Stimulated activated naive CD8-positive, alpha-beta T cell treated with anti-CD3 and anti-CD28 coated beads, Interleukin-15, amount 100 ng/mL, for 72 hours (primary cell): ENCODE results near the gene MBD4.
A peak's percentile ranks its signal among the peaks of the same experiment; 100 is the strongest.
"Not testable (repeated sequence)": the region's sequence is repeated elsewhere in the genome, so short reads cannot be mapped to it uniquely, and the experiment has no call there.

Experiments
- ATAC-seq: fragments of 150-1000 bp; cut with Tn5 transposase; 2 replicates; pipeline ENCODE4 v1.10.0; 2021; ENCODE audit warnings: mild to moderate bottlenecking, moderate library complexity
- DNase-seq, 2 donors: peaks; one replicate each; pipeline ENCODE4 v3.0.0; 2021 to 2022
- H3K27ac Mint-ChIP-seq, 2 donors: one replicate each; pipeline ENCODE4 v1.8.0; 2022; ENCODE audit warnings: mild to moderate bottlenecking in 2 of 2, mixed read lengths in 2 of 2, moderate library complexity in 2 of 2
- H3K27me3 Mint-ChIP-seq: one replicate; pipeline ENCODE4 v1.8.0; 2022; ENCODE audit warnings: mixed read lengths
- H3K4me1 Mint-ChIP-seq: one replicate; pipeline ENCODE4 v1.8.0; 2022; ENCODE audit warnings: mild to moderate bottlenecking, mixed read lengths
- H3K4me3 Mint-ChIP-seq, 2 donors: one replicate each; pipeline ENCODE4 v1.8.0; 2022; ENCODE audit warnings: mild to moderate bottlenecking in 2 of 2, mixed read lengths in 2 of 2, moderate library complexity in 1 of 2
- H3K9me3 Mint-ChIP-seq, 2 donors: one replicate each; pipeline ENCODE4 v1.8.0; 2022; ENCODE audit warnings: mixed read lengths in 2 of 2

MBD4 gene

GRCh38 chr3:129428007-129428375 lies 11.8 kb downstream of the MBD4 start:
- H3K27ac Mint-ChIP-seq: no peak overlapping the region
- peak overlapping the region; percentile 78 to 80 for H3K4me3 Mint-ChIP-seq
- H3K4me1 Mint-ChIP-seq: peaks cover 52% of the 10 kb centered on the region
- DNase-seq (no peak), ATAC-seq (no peak)
- H3K27me3 Mint-ChIP-seq: peaks cover 18% of the 10 kb centered on the region
- H3K9me3 Mint-ChIP-seq: no peaks in the 10 kb centered on the region

DNA sequence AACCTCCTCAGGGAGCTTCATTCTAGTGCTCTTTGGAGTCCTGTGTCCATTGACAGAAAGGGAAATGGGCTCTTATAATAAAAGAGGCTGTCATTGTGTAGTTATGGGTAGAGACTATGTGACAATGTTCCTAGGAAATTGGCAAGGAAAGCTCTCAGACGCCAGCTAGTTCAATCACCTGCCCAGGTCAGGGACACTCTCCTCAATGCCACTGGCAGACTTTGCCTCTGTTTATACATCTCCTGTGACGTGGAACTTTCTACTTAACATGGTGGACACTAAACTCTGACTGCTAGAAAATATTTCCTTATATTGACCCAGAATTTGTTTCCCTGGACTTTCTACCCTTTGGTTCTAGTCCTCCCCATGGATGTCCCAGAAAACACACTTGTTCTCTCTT lies 14.1 kb downstream of the MBD4 start:
- Mint-ChIP-seq H3K27me3 (peaks cover 18% of the 10 kb centered on the region), H3K27ac (peak overlapping the region; percentile 35 to 36), H3K4me3 (no peak overlapping the region), H3K4me1 (peaks cover 43% of the 10 kb centered on the region), H3K9me3 (no peaks in the 10 kb centered on the region)
- no peak for ATAC-seq
- no peak for DNase-seq

GRCh38 chr3:129425213-129425612 lies 14.5 kb downstream of the MBD4 start:
- Mint-ChIP-seq H3K4me1 (peaks cover 43% of the 10 kb centered on the region), H3K9me3 (no peaks in the 10 kb centered on the region), H3K4me3 (no peak overlapping the region), H3K27me3 (peaks cover 18% of the 10 kb centered on the region), H3K27ac (peak overlapping the region; percentile 35 to 36)
- DNase-seq (no peak), ATAC-seq (no peak)

DNA sequence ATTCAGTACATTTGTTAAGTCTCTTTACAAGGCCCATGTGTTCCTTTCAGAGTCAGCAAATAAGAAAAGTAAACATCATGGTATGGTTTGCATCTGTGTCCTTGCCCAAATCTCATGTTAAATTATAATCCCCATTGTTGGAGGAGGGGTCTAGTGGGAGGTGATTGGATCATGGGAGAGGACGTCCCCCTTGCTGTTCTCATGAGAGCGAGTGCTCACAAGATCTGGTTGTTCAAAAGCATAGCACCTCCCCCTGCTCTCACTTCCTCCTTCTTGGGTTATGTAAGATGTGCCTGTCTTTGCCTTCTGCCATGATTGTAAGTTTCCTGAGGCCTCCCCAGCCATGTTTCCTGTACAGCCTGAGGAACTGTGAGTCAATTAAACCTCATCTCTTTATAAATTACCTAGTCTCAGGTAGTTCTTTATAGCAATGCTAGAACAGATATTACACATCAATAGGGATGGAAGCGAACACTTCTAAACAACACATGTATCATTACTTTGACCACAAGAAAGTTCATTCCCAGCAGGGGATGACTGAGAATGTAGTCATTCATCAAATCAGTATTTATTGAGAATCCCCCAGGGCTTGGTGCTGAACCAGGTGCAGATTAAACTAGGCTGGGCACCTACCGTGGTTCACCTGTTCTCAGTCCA lies 15.4 kb downstream of the MBD4 start:
- Mint-ChIP-seq H3K27me3 (peaks cover 18% of the 10 kb centered on the region), H3K9me3 (no peaks in the 10 kb centered on the region), H3K4me3 (no peak overlapping the region), H3K4me1 (peaks cover 35% of the 10 kb centered on the region), H3K27ac (peak overlapping the region; percentile 3 to 54)
- peak; percentile 39 for ATAC-seq
- DNase-seq: no peak

DNA sequence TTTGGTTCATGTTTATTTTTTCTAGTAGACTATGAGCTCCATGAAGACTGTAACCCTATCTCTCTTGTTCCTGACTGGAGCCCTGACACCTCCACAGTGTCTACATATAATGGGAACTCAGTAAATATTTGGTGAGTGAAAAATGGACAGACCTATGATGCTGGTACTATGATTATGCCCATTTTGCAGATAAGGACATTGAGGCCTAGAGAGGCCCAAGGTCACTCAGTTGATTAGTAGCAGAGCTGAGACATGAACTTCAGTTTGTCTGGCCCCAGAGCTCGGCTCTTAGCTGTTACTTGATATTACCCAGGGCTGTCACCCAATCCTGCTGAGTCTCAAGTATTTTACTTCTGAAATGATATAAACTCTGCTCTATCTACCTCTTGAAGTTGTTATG lies 16.9 kb downstream of the MBD4 start:
- no peak for DNase-seq
- H3K4me1 Mint-ChIP-seq: peaks cover 21% of the 10 kb centered on the region
- ATAC-seq: no peak
- no peak overlapping the region for H3K27ac Mint-ChIP-seq
- peaks cover 14% of the 10 kb centered on the region for H3K27me3 Mint-ChIP-seq
- no peaks in the 10 kb centered on the region for H3K9me3 Mint-ChIP-seq
- no peak overlapping the region for H3K4me3 Mint-ChIP-seq

DNA sequence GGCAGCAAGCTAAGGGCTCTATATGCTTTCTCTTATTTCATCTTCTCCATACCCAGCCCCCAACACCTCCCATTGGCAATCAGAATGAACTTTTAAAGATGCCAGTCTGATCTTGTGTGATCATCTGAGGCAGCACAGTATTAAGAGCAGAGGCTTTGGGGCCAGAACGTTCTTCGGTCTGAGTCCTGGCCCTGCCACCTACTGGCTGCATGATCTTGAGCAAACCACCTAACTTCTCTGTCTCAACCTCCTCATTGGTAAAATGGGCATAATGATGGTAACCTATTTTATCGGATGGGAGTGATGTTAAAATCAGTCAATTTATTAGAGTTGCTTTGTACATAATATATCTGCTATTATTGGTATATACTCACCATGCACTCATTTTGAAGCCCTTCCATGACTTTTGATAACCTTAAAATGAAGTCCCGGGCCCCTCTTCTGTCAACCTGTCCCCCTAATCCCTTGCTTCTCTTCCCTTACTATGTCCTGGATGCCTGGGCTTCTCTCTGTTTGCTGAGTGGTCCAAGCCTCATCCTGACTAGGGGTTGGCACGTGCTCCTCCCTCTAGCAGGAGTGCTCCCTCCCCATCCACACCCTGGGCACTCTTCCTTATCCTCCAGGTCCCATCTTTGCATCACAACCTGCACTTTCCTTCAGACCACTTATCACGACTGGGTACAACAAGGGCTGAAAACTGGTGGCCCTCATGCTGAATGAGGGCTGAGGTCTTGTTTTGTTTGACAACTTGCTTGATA lies 17.6 kb downstream of the MBD4 start:
- Mint-ChIP-seq H3K27ac (no peak overlapping the region), H3K4me3 (no peak overlapping the region), H3K4me1 (peaks cover 16% of the 10 kb centered on the region), H3K9me3 (no peaks in the 10 kb centered on the region), H3K27me3 (peaks cover 7% of the 10 kb centered on the region)
- ATAC-seq: no peak
- no peak for DNase-seq

- ATAC-seq (no peak), DNase-seq (no peak)
- peaks cover 6% of the 10 kb centered on the region for H3K27me3 Mint-ChIP-seq
- H3K9me3 Mint-ChIP-seq: no peaks in the 10 kb centered on the region
- no peak overlapping the region for H3K27ac Mint-ChIP-seq
- no peak overlapping the region for H3K4me3 Mint-ChIP-seq
- peaks cover 16% of the 10 kb centered on the region for H3K4me1 Mint-ChIP-seq
Measured at GRCh38 chr3:129421236-129421883, 18.4 kb downstream of the MBD4 start.

- no peak for DNase-seq
- H3K9me3 Mint-ChIP-seq: no peaks in the 10 kb centered on the region
- no peak overlapping the region for H3K4me3 Mint-ChIP-seq
- H3K27ac Mint-ChIP-seq: no peak overlapping the region
- no peak for ATAC-seq
- H3K4me1 Mint-ChIP-seq: peaks cover 6% of the 10 kb centered on the region
- no peaks in the 10 kb centered on the region for H3K27me3 Mint-ChIP-seq
Measured at GRCh38 chr3:129419476-129419875, 20.3 kb downstream of the MBD4 start.

DNA sequence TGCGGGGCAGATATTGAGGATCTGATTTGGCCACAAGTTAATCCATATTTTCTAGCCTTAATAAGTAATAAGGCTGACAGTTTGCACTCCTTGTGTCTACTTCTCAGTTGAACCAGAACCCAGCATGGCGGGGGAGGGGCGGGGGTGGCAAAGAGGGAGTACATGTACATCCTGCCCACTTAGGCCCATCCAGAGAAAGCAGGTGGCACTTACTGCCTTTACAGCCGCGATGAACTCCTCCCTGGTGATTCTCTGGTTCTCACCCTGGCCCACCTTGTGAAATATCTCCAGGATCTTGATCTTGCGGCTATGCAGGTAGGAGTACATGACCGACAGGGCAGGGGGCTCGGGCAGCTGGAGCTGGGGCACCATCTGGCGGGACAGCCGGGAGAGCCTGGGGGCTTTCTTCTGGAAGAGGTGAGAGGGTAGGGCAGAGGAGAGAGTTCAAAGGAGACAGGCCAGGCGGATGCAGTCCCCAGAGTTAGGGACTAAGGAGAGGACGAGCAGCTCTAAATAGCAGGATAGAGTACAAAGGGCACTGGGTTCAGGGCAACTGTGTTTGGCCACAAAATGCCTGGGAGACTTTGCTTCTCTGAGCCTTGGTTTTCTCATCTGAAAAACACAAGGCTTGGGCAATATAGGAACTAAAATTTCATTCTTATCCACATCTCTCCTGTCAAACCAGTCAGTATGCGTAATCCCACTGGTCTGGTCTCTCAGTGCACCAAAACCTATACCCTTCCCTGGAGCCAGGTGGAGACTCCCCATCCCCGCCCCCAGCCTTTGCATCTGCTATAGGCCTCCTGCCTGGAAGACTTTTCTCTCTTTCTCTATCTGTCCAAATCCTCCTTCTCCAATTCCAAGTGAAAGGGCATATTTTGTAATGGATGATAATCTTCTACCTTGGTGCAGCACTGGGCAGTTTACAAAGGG lies 21.4 kb downstream of the MBD4 start:
- Mint-ChIP-seq H3K9me3 (no peaks in the 10 kb centered on the region), H3K4me1 (no peaks in the 10 kb centered on the region), H3K27me3 (no peaks in the 10 kb centered on the region), H3K4me3 (no peak overlapping the region), H3K27ac (no peak overlapping the region)
- ATAC-seq (no peak), DNase-seq (no peak)

- DNase-seq: no peak
- Mint-ChIP-seq H3K4me1 (no peaks in the 10 kb centered on the region), H3K9me3 (no peaks in the 10 kb centered on the region), H3K27ac (no peak overlapping the region), H3K27me3 (no peaks in the 10 kb centered on the region), H3K4me3 (no peak overlapping the region)
- no peak for ATAC-seq
Measured at GRCh38 chr3:129417326-129417725, 22.4 kb downstream of the MBD4 start.

- H3K4me3 Mint-ChIP-seq: no peak overlapping the region
- no peaks in the 10 kb centered on the region for H3K4me1 Mint-ChIP-seq
- H3K27ac Mint-ChIP-seq: no peak overlapping the region
- no peaks in the 10 kb centered on the region for H3K9me3 Mint-ChIP-seq
- no peak for ATAC-seq
- no peaks in the 10 kb centered on the region for H3K27me3 Mint-ChIP-seq
- no peak for DNase-seq
Measured at GRCh38 chr3:129416415-129416814, 23.3 kb downstream of the MBD4 start.

- DNase-seq: no peak
- H3K9me3 Mint-ChIP-seq: no peaks in the 10 kb centered on the region
- no peak overlapping the region for H3K4me3 Mint-ChIP-seq
- ATAC-seq: no peak
- no peaks in the 10 kb centered on the region for H3K4me1 Mint-ChIP-seq
- H3K27ac Mint-ChIP-seq: no peak overlapping the region
- H3K27me3 Mint-ChIP-seq: no peaks in the 10 kb centered on the region
Measured at GRCh38 chr3:129415830-129416229, 23.9 kb downstream of the MBD4 start.

- peak overlapping the region in 1 of 2 donors; percentile 42 for H3K27ac Mint-ChIP-seq
- H3K9me3 Mint-ChIP-seq: no peaks in the 10 kb centered on the region
- no peaks in the 10 kb centered on the region for H3K27me3 Mint-ChIP-seq
- H3K4me3 Mint-ChIP-seq: no peak overlapping the region
- no peaks in the 10 kb centered on the region for H3K4me1 Mint-ChIP-seq
- ATAC-seq: no peak
- DNase-seq: no peak
Measured at GRCh38 chr3:129415378-129415777, 24.4 kb downstream of the MBD4 start.

DNA sequence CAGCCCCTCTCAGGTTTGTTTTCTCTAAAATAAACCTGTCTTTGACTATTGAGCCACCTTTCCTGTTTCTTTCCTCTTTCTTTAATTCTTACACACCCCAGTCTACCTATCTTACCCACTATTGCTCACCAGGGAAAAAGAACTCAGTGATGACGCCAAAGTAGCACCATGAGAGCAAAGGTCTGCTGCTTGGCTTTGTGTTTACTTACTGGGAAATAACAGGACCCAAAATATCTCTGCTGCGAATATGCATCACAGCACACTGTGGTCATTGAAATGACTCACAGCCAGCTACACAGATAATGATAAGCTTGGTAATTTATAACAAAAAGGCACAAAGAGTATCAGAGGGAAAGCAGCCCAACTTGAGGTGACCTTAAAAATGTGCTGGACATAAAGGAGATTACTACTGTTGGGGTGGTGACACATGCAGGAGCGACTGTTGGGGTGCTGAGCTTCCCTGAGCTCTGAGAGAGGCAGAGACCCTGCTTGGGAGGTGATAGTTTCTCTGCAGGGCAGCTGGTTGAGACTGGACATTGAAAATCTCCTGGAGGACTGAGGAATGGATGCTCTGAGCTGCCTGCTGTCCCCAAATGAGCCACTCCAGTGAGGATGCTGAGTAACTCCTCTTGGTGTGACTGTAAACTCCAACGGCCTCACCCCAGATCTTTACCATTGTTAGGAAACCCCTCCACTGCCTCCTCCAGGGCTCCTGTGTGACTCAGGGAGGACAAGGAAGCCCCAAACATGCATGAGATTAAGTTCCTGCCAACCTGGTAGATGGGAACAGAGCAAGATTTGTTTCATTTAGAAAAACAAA lies 25.9 kb downstream of the MBD4 start:
- Mint-ChIP-seq H3K4me1 (no peaks in the 10 kb centered on the region), H3K4me3 (no peak overlapping the region), H3K27ac (no peak overlapping the region), H3K9me3 (no peaks in the 10 kb centered on the region), H3K27me3 (no peaks in the 10 kb centered on the region)
- no peak for ATAC-seq
- no peak for DNase-seq

- not testable (repeated sequence) for DNase-seq, H3K4me3 Mint-ChIP-seq, H3K9me3 Mint-ChIP-seq, H3K4me1 Mint-ChIP-seq, ATAC-seq, H3K27me3 Mint-ChIP-seq
- peak overlapping the region in 1 of 2 donors; percentile 59 for H3K27ac Mint-ChIP-seq
Measured at GRCh38 chr3:129413238-129413637, 26.5 kb downstream of the MBD4 start.
